ENCODE data around the gene CORO2A.

- TF ChIP-seq CTCF (IDR thresholded peaks at IDR 0.05) (no peak), POLR2A (IDR thresholded peaks at IDR 0.05) (no peak)
Measured at GRCh38 chr9:98228392-98229089, 36.1 kb upstream of the CORO2A start.
